HEK293 (cell line): ENCODE data around the gene CYBA.

Experiments
- CTCF ChIA-PET: fragments of 350-600 bp; formaldehyde crosslinking; extraction: SDS; loops from one replicate; lab custom pipeline; 2021; ENCODE audit warnings: antibody characterized with exemption; lab: Yijun Ruan, JAX
- POLR2A ChIA-PET: fragments of 300-600 bp; formaldehyde crosslinking; extraction: SDS; loops from one replicate; lab custom pipeline; 2020; ENCODE audit warnings: antibody characterized with exemption, inconsistent platforms; lab: Yijun Ruan, JAX
- H3K27ac ChIP-seq: fragments of 200-500 bp; sonication (Bioruptor generic); 2 replicates; pipeline ENCODE4 v1.5.1; 2014; ENCODE audit warnings: low read depth, low read length, control low read depth, inconsistent platforms; ENCODE audit errors: extremely low read depth
- H3K36me3 ChIP-seq, 2 experiments: fragments of 200-500 bp in 1 of 2; sonication (Bioruptor generic) in 1 of 2; 1 replicate in 1 of 2; 2 replicates in 1 of 2; pipeline ENCODE4 v1.5.1; 2014 to 2017; ENCODE audit warnings: inconsistent platforms in 2 of 2, low read length in 2 of 2; ENCODE audit not compliant: control insufficient read depth in 2 of 2, insufficient read depth in 1 of 2
- H3K4me1 ChIP-seq: fragments of 200-500 bp; sonication (Bioruptor generic); 2 replicates; pipeline ENCODE4 v1.5.1; 2014; ENCODE audit warnings: mild to moderate bottlenecking, low read length, inconsistent platforms; ENCODE audit not compliant: control insufficient read depth, insufficient read depth
- H3K4me3 ChIP-seq: 2 replicates; pipeline ENCODE4 v1.5.1; 2011; ENCODE audit warnings: low read depth, mild to moderate bottlenecking, control low read depth, low read length, moderate library complexity
- H3K9me3 ChIP-seq: fragments of 200-500 bp; sonication (Bioruptor generic); 2 replicates; pipeline ENCODE4 v1.5.1; 2014; ENCODE audit warnings: low read depth, low read length, inconsistent platforms; ENCODE audit not compliant: control insufficient read depth, insufficient read depth
- GLIS1 ChIP-seq: fragments of 450-650 bp; formaldehyde crosslinking; IDR thresholded peaks from 2 replicates; pipeline ENCODE4 v1.5.1; 2016; ENCODE audit warnings: missing biosample characterization, missing genetic modification characterization
- PBX3 ChIP-seq: sonication (generic); formaldehyde crosslinking; IDR thresholded peaks from 2 replicates; pipeline ENCODE4 v1.8.1; 2022; ENCODE audit warnings: mild to moderate bottlenecking, moderate library complexity, missing genetic modification reagents
- REST ChIP-seq: fragments of 450-650 bp; formaldehyde crosslinking; IDR thresholded peaks from 2 replicates; pipeline ENCODE4 v1.5.1; 2016; ENCODE audit warnings: missing biosample characterization, missing genetic modification characterization
- SP2 ChIP-seq: fragments of 450-650 bp; formaldehyde crosslinking; IDR thresholded peaks from 2 replicates; pipeline ENCODE4 v1.5.1; 2016; ENCODE audit warnings: missing biosample characterization, missing genetic modification characterization
- TCF7L2 ChIP-seq: IDR thresholded peaks from 2 replicates; pipeline ENCODE4 v1.6.1; 2011; ENCODE audit warnings: low read depth, mild to moderate bottlenecking, inconsistent platforms, low read length, moderate library complexity, borderline replicate concordance
- ZBTB10 ChIP-seq: fragments of 450-650 bp; formaldehyde crosslinking; IDR thresholded peaks from 2 replicates; pipeline ENCODE4 v1.5.1; 2016; ENCODE audit warnings: missing biosample characterization, missing genetic modification characterization
- ZBTB21 ChIP-seq: fragments of 450-650 bp; formaldehyde crosslinking; IDR thresholded peaks from 2 replicates; pipeline ENCODE4 v1.5.1; 2017; ENCODE audit warnings: missing biosample characterization, missing genetic modification characterization
- ZBTB48 ChIP-seq: fragments of 450-650 bp; formaldehyde crosslinking; IDR thresholded peaks from 2 replicates; pipeline ENCODE4 v1.5.1; 2016; ENCODE audit warnings: missing biosample characterization, missing genetic modification characterization
- ZFP69B ChIP-seq: fragments of 450-650 bp; formaldehyde crosslinking; IDR thresholded peaks from 2 replicates; pipeline ENCODE4 v1.5.1; 2016; ENCODE audit warnings: missing biosample characterization, missing genetic modification characterization
- ZNF133 ChIP-seq: fragments of 450-650 bp; formaldehyde crosslinking; IDR thresholded peaks from 2 replicates; pipeline ENCODE4 v1.5.1; 2016; ENCODE audit warnings: missing biosample characterization, missing genetic modification characterization
- ZNF169 ChIP-seq: fragments of 450-650 bp; formaldehyde crosslinking; IDR thresholded peaks from 2 replicates; pipeline ENCODE4 v1.5.1; 2016; ENCODE audit warnings: missing biosample characterization, missing genetic modification characterization
- ZNF18 ChIP-seq: fragments of 450-650 bp; formaldehyde crosslinking; IDR thresholded peaks from 2 replicates; pipeline ENCODE4 v1.5.1; 2016; ENCODE audit warnings: missing biosample characterization, missing genetic modification characterization
- ZNF280C ChIP-seq: fragments of 450-650 bp; formaldehyde crosslinking; IDR thresholded peaks from 2 replicates; pipeline ENCODE4 v1.5.1; 2016; ENCODE audit warnings: missing biosample characterization, missing genetic modification characterization
- ZNF302 ChIP-seq: fragments of 450-650 bp; formaldehyde crosslinking; IDR thresholded peaks from 2 replicates; pipeline ENCODE4 v1.5.1; 2016; ENCODE audit warnings: missing biosample characterization, missing genetic modification characterization, low read depth
- ZNF362 ChIP-seq: fragments of 450-650 bp; formaldehyde crosslinking; IDR thresholded peaks from 2 replicates; pipeline ENCODE4 v1.5.1; 2016; ENCODE audit warnings: missing biosample characterization, missing genetic modification characterization
- ZNF580 ChIP-seq: fragments of 450-650 bp; formaldehyde crosslinking; IDR thresholded peaks from 2 replicates; pipeline ENCODE4 v1.5.1; 2016; ENCODE audit warnings: missing biosample characterization, missing genetic modification characterization
- ZNF629 ChIP-seq: fragments of 450-650 bp; formaldehyde crosslinking; IDR thresholded peaks from 2 replicates; pipeline ENCODE4 v1.5.1; 2017; ENCODE audit warnings: missing biosample characterization, missing genetic modification characterization
- ZNF660 ChIP-seq: fragments of 450-650 bp; IDR thresholded peaks from 2 replicates; pipeline ENCODE4 v1.5.1; 2018; ENCODE audit warnings: missing biosample characterization, mild to moderate bottlenecking, missing genetic modification characterization

Gene CYBA

GRCh38 chr16:88655053-88655732 lies 4.3 kb upstream of the CYBA start:
- POLR2A ChIA-PET = no interaction called here
- CTCF ChIA-PET = interaction anchor here (0.7 kb wide), 1 partner anchor 192 kb away, joined by 3 read pairs; no protein-coding TSS in a partner anchor
- Histone ChIP-seq H3K4me1 (peaks cover 4% of the 10 kb centered on the region; the same call in 1 of the 2 replicates), H3K9me3 (no peaks in the 10 kb centered on the region), H3K27ac (no peak overlapping the region), H3K4me3 (no peak overlapping the region), H3K36me3 (peaks cover 0 to 15% of the 10 kb centered on the region in 2 experiments; a peak in 1 of 3 replicates)
- TF ChIP-seq ZNF660 (tag by site-specific recombination) (no peak), PBX3 (CRISPR knock-in tag) (no peak), ZNF629 (tag by site-specific recombination) (no peak), ZNF169 (tag by site-specific recombination) (no peak), ZNF18 (tag by site-specific recombination) (no peak), ZFP69B (tag by site-specific recombination) (no peak), GLIS1 (tag by site-specific recombination) (no peak), REST (no peak), ZBTB48 (no peak), TCF7L2 (no peak), ZNF133 (tag by site-specific recombination) (no peak), ZBTB10 (tag by site-specific recombination) (no peak), ZNF580 (no peak), ZNF362 (no peak), ZNF302 (tag by site-specific recombination) (no peak), ZNF280C (tag by site-specific recombination) (no peak), SP2 (tag by site-specific recombination) (no peak), ZBTB21 (tag by site-specific recombination) (no peak)
